WTC11 (cell line): ENCODE measurements around the gene GIPC2. TPM values are rescaled to one million over a fixed set of nuclear protein-coding genes. Genes with fewer than 3 reads are reported as not detected.

Experiments
- ATAC-seq: fragments of 200-7000 bp; cut with Tn5 transposase; 2 replicates; pipeline ENCODE4 v1.10.0; 2021; ENCODE audit warnings: mild to moderate bottlenecking, moderate library complexity
- CTCF ChIA-PET: fragments of 300-600 bp; sonication (Branson Sonifier 250); formaldehyde crosslinking; loops from one replicate; lab custom pipeline; 2021; ENCODE audit warnings: antibody characterized with exemption; lab: Charles Lee
- POLR2A ChIA-PET: fragments of 350-600 bp; sonication (Branson Sonifier 250); formaldehyde crosslinking; loops from one replicate; lab custom pipeline; 2021; ENCODE audit warnings: antibody characterized with exemption; lab: Charles Lee
- DNase-seq: peaks from one replicate; pipeline ENCODE4 v3.0.0; 2021; ENCODE audit warnings: low spot score
- H3K27ac Mint-ChIP-seq: 2 replicates; pipeline ENCODE4 v1.8.0; 2021; ENCODE audit warnings: mixed read lengths
- H3K27me3 Mint-ChIP-seq: 2 replicates; pipeline ENCODE4 v1.8.0; 2021; ENCODE audit warnings: low read depth, mild to moderate bottlenecking, moderate library complexity, mixed read lengths
- H3K36me3 Mint-ChIP-seq: 2 replicates; pipeline ENCODE4 v1.8.0; 2021; ENCODE audit warnings: mixed read lengths
- H3K4me1 Mint-ChIP-seq: 2 replicates; pipeline ENCODE4 v1.8.0; 2022; ENCODE audit warnings: mixed read lengths
- H3K4me3 Mint-ChIP-seq: 2 replicates; pipeline ENCODE4 v1.8.0; 2021; ENCODE audit warnings: mild to moderate bottlenecking, moderate library complexity, mixed read lengths
- H3K9me3 Mint-ChIP-seq: 2 replicates; pipeline ENCODE4 v1.8.0; 2021; ENCODE audit warnings: mixed read lengths
- CBFB ChIP-seq: sonication (generic); formaldehyde crosslinking; IDR thresholded peaks from 2 replicates; pipeline ENCODE4 v1.8.1; 2022; ENCODE audit warnings: mild to moderate bottlenecking, low read depth, missing genetic modification reagents
- CREB1 ChIP-seq: sonication (generic); formaldehyde crosslinking; IDR thresholded peaks from 2 replicates; pipeline ENCODE4 v1.8.0; 2023; ENCODE audit warnings: mild to moderate bottlenecking, missing genetic modification reagents
- CTCF ChIP-seq: fragments of 200-600 bp; IDR thresholded peaks from 2 replicates; pipeline ENCODE4 v1.8.0; 2022; ENCODE audit warnings: antibody characterized with exemption
- E2F1 ChIP-seq: sonication (generic); formaldehyde crosslinking; IDR thresholded peaks from 2 replicates; pipeline ENCODE4 v1.8.0; 2022; ENCODE audit warnings: mild to moderate bottlenecking, missing genetic modification reagents
- E2F5 ChIP-seq: sonication (generic); formaldehyde crosslinking; IDR thresholded peaks from 2 replicates; pipeline ENCODE4 v1.8.1; 2022; ENCODE audit warnings: mild to moderate bottlenecking, moderate library complexity, missing genetic modification reagents
- IRF1 ChIP-seq: sonication (generic); formaldehyde crosslinking; IDR thresholded peaks from 2 replicates; pipeline ENCODE4 v1.8.0; 2023; ENCODE audit warnings: missing genetic modification reagents
- JAZF1 ChIP-seq: fragments of 250-450 bp; sonication (Bioruptor Pico); IDR thresholded peaks from 2 replicates; pipeline ENCODE4 v1.9.0; 2021; ENCODE audit warnings: moderate library complexity, mild to moderate bottlenecking, inconsistent platforms
- MLX ChIP-seq: sonication (generic); formaldehyde crosslinking; IDR thresholded peaks from 2 replicates; pipeline ENCODE4 v1.8.1; 2023; ENCODE audit warnings: mild to moderate bottlenecking, missing genetic modification reagents, moderate library complexity
- OVOL2 ChIP-seq: fragments of 250-450 bp; sonication (Bioruptor Pico); IDR thresholded peaks from 2 replicates; pipeline ENCODE4 v1.9.0; 2021; ENCODE audit warnings: mild to moderate bottlenecking, borderline replicate concordance
- STAT6 ChIP-seq: sonication (generic); formaldehyde crosslinking; conservative IDR thresholded peaks from 2 replicates; pipeline ENCODE4 v1.8.1; 2023; ENCODE audit warnings: mild to moderate bottlenecking, low read depth, missing genetic modification reagents, moderate library complexity
- TP53 ChIP-seq: sonication (generic); formaldehyde crosslinking; IDR thresholded peaks from 2 replicates; pipeline ENCODE4 v1.8.1; 2023; ENCODE audit warnings: mild to moderate bottlenecking, missing genetic modification reagents
- ZBTB21 ChIP-seq: sonication (generic); formaldehyde crosslinking; IDR thresholded peaks from 2 replicates; pipeline ENCODE4 v1.8.1; 2023; ENCODE audit warnings: mild to moderate bottlenecking, missing genetic modification reagents, borderline replicate concordance
- ZBTB43 ChIP-seq: sonication (generic); formaldehyde crosslinking; IDR thresholded peaks from 2 replicates; pipeline ENCODE4 v1.8.1; 2023; ENCODE audit warnings: mild to moderate bottlenecking, missing genetic modification reagents
- ZNF121 ChIP-seq: sonication (generic); formaldehyde crosslinking; IDR thresholded peaks from 2 replicates; pipeline ENCODE4 v1.8.0; 2023; ENCODE audit warnings: missing genetic modification reagents
- ZNF263 ChIP-seq: sonication (generic); formaldehyde crosslinking; IDR thresholded peaks from 2 replicates; pipeline ENCODE4 v1.8.1; 2022; ENCODE audit warnings: low read depth, mild to moderate bottlenecking, moderate library complexity, missing genetic modification reagents
- total RNA-seq: library from RNA; stranded (reverse); gene quantifications from 3 replicates; pipeline ENCODE4 v1.2.3, GENCODE V29; 2021

GIPC2 gene
- total RNA-seq, 1 experiment from 2014 or later = 0.83 TPM

GRCh38 chr1:78146205-78146771 lies 100.5 kb downstream of the GIPC2 start:
- H3K36me3 Mint-ChIP-seq = no peaks in the 10 kb centered on the region
- TF ChIP-seq JAZF1 (CRISPR knock-in tag) (no peak), CBFB (CRISPR knock-in tag) (no peak), TP53 (CRISPR knock-in tag) (no peak), E2F5 (no peak), CREB1 (CRISPR knock-in tag) (no peak), IRF1 (CRISPR knock-in tag) (no peak), E2F1 (no peak), CTCF (no peak), OVOL2 (CRISPR knock-in tag) (no peak)
- H3K4me3 Mint-ChIP-seq = no peak overlapping the region
- H3K9me3 Mint-ChIP-seq = peaks cover 7% of the 10 kb centered on the region
- no peak overlapping the region for H3K27ac Mint-ChIP-seq
- no peaks in the 10 kb centered on the region for H3K4me1 Mint-ChIP-seq
- DNase-seq = no peak
- peaks cover 32% of the 10 kb centered on the region for H3K27me3 Mint-ChIP-seq
- ATAC-seq = no peak
- ChIA-PET CTCF (interaction anchor here (0.5 to 1.0 kb wide), 2 partner anchors 32 to 451 kb away, joined by 3 read pairs; no protein-coding TSS in a partner anchor), POLR2A (no interaction called here)

- H3K36me3 Mint-ChIP-seq = no peaks in the 10 kb centered on the region
- H3K27me3 Mint-ChIP-seq = peaks cover 32% of the 10 kb centered on the region
- peaks cover 7% of the 10 kb centered on the region for H3K9me3 Mint-ChIP-seq
- ChIA-PET POLR2A (no interaction called here), CTCF (no interaction called here)
- DNase-seq (no peak), ATAC-seq (no peak)
- no peaks in the 10 kb centered on the region for H3K4me1 Mint-ChIP-seq
- no peak overlapping the region for H3K4me3 Mint-ChIP-seq
- TF ChIP-seq ZBTB21 (CRISPR knock-in tag) = no peak
- no peak for TF ChIP-seq CTCF
- TF ChIP-seq STAT6 = no peak
- TF ChIP-seq ZBTB43 = no peak
- TF ChIP-seq ZNF121 = no peak
- no peak for TF ChIP-seq MLX (CRISPR knock-in tag)
- TF ChIP-seq ZNF263 (CRISPR knock-in tag) = no peak
- no peak overlapping the region for H3K27ac Mint-ChIP-seq
Observed at GRCh38 chr1:78147031-78147430, 101.3 kb downstream of the GIPC2 start.
